ENCODE results near the gene ALDH1A3.

The ALDH1A3 gene

GRCh38 chr15:100895721-100896120, 16.1 kb downstream of the ALDH1A3 start:
- DNase-seq (ENCODE audit: low read depth) = no peak
- H3K4me3 ChIP-seq (ENCODE audit: low read length) = no peak overlapping the region
- TF ChIP-seq, protein P1, sequence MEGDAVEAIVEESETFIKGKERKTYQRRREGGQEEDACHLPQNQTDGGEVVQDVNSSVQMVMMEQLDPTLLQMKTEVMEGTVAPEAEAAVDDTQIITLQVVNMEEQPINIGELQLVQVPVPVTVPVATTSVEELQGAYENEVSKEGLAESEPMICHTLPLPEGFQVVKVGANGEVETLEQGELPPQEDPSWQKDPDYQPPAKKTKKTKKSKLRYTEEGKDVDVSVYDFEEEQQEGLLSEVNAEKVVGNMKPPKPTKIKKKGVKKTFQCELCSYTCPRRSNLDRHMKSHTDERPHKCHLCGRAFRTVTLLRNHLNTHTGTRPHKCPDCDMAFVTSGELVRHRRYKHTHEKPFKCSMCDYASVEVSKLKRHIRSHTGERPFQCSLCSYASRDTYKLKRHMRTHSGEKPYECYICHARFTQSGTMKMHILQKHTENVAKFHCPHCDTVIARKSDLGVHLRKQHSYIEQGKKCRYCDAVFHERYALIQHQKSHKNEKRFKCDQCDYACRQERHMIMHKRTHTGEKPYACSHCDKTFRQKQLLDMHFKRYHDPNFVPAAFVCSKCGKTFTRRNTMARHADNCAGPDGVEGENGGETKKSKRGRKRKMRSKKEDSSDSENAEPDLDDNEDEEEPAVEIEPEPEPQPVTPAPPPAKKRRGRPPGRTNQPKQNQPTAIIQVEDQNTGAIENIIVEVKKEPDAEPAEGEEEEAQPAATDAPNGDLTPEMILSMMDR (IDR thresholded peaks at IDR 0.05; ENCODE audit: insufficient read depth, low read depth, low read length, missing control alignments) = no peak

GRCh38 chr15:100897221-100898151, 17.9 kb downstream of the ALDH1A3 start:
- no peak overlapping the region for H3K4me3 ChIP-seq (ENCODE audit: low read length)
- no peak for DNase-seq (ENCODE audit: low read depth)
- TF ChIP-seq, protein P1 (IDR thresholded peaks at IDR 0.05; ENCODE audit: insufficient read depth, low read depth, low read length, missing control alignments) = no peak

DNA sequence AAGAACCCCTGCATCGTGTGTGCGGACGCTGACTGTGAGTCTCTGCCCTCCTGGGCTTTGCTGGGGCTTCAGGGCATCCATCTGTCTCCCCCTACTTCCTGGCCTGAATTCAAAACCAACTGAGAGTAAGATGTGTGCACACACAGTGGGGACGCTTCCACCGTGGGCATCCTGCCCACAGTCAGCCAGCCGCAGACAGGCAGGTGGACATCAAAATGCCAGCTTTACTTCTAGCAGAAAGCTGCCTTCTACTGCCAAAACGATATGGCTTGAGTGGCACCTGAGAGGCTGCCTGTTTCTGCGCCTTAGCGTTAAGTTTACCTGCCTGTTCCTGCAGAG, 18.5 kb downstream of the ALDH1A3 start:
- TF ChIP-seq, protein P1 (IDR thresholded peaks at IDR 0.05; ENCODE audit: insufficient read depth, low read depth, low read length, missing control alignments) = no peak
- DNase-seq (ENCODE audit: low read depth) = no peak
- no peak overlapping the region for H3K4me3 ChIP-seq (ENCODE audit: low read length)

DNA sequence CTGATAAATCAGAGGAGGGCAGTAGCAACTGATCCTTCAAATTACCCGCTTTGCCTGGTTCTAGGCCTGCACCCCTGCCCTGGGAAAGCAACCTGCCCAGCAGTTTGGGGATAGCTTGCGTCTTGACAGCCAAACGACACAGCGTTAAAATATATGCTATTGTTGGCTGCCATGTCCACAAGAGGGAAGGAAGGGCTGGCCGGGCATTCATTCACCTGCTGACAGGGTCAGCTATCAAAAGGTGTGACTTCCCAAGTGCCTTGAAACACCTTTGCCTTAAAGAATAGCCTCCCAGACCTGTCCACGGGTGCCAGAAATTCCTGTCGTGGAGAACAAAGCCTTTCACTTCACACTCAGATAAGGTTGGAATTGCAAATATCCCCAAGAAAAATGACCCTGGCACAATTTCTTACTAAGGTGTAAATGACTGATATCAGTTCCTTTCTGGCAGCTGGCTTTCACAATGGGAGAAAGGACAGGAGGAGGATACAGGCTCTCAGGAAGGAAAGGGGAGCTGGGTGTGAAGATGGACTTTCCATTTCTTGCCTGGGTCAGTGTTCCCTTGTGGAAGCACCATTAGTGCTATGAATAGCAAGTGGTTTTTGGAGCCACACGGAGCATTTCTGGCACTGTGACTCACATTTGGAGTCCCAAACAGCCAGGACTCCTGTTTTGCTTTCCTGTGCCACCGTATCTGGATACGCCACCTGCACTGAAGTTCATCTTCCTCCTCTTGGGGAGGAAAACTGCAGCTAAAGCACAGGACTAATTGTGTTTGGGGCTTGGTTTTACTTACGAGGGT, 19.2 kb downstream of the ALDH1A3 start:
- TF ChIP-seq, protein P1 (IDR thresholded peaks at IDR 0.05; ENCODE audit: insufficient read depth, low read depth, low read length, missing control alignments) = no peak
- no peak for DNase-seq (ENCODE audit: low read depth)
- no peak overlapping the region for H3K4me3 ChIP-seq (ENCODE audit: low read length)

DNA sequence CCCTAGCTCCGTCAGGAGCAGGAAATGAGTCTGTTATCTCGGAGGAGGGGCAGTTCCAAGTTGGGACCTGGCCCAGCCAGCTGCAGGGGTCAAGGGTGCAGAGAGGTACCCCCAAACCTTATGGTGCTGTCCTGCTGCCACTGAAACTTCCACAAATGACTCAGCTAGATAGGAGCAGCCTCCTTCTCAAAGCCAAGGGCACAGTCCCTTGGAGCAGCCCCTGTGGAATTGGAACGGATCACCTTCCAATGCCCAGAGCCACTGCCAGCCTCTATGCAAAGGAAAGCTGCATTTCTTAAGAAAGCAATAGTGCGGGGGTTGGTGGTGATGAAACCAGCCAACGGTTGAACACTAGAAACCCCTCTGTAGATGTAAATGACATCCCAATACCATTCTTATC, 20.0 kb downstream of the ALDH1A3 start:
- H3K4me3 ChIP-seq (ENCODE audit: low read length) = no peak overlapping the region
- TF ChIP-seq, protein P1 (IDR thresholded peaks at IDR 0.05; ENCODE audit: insufficient read depth, low read depth, low read length, missing control alignments) = no peak
- no peak for DNase-seq (ENCODE audit: low read depth)

DNA sequence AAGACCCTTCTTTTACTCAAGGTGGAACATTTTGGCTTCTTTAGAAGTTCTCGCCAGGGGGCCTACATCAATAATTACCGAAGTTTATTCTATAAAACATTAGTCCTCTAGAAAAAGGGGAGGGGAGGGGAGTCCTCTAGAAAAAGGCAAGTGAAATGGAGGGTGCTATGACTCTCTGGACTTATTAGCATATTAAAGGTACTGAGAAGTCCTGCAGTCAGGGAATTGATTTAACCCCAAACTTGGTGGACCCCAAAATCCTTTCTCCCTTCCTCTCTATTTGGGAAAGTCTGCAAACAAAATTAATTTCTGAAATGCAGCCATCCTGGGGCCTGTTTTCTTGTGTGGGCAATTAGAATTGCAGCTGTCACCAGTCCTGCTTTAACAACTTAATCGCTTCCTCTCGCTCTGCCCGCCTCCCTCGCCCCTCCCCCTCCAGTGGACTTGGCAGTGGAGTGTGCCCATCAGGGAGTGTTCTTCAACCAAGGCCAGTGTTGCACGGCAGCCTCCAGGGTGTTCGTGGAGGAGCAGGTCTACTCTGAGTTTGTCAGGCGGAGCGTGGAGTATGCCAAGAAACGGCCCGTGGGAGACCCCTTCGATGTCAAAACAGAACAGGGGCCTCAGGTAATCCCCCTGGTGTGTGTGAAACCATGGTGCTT, 20.6 kb downstream of the ALDH1A3 start:
- H3K4me3 ChIP-seq (ENCODE audit: low read length) = no peak overlapping the region
- TF ChIP-seq, protein P1 (IDR thresholded peaks at IDR 0.05; ENCODE audit: insufficient read depth, low read depth, low read length, missing control alignments) = no peak

More for the DNA sequence above, 20.6 kb downstream of the ALDH1A3 start:
- DNase-seq (ENCODE audit: low read depth) = no peak

Data from epithelial cell of esophagus (primary cell).